GM19023 (cell line): ENCODE measurements around the gene SRBD1.

Source experiments
- ATAC-seq: cut with Tn5 transposase; IDR thresholded peaks from one replicate; pipeline ENCODE4 v1.9.1; 2021; ENCODE audit warnings: mild to moderate bottlenecking, moderate library complexity; ENCODE audit not compliant: unreplicated experiment

SRBD1 gene

GRCh38 chr2:45554742-45555140, 56.3 kb downstream of the SRBD1 start:
- no peak for ATAC-seq

GRCh38 chr2:45554073-45554741, 56.9 kb downstream of the SRBD1 start:
- no peak for ATAC-seq

- ATAC-seq: no peak
Observed at GRCh38 chr2:45551862-45552261, 59.2 kb downstream of the SRBD1 start.

- no peak for ATAC-seq
Observed at GRCh38 chr2:45545943-45546342, 65.1 kb downstream of the SRBD1 start.

GRCh38 chr2:45543257-45543656, 67.8 kb downstream of the SRBD1 start:
- ATAC-seq: no peak

- no peak for ATAC-seq
Observed at GRCh38 chr2:45542013-45542412, 69.1 kb downstream of the SRBD1 start.

- no peak for ATAC-seq
Observed at GRCh38 chr2:45541450-45541849, 69.6 kb downstream of the SRBD1 start.

- ATAC-seq: no peak
Observed at GRCh38 chr2:45540942-45541341, 70.1 kb downstream of the SRBD1 start.

GRCh38 chr2:45533771-45534170, 77.3 kb downstream of the SRBD1 start:
- no peak for ATAC-seq

GRCh38 chr2:45532181-45532580, 78.9 kb downstream of the SRBD1 start:
- no peak for ATAC-seq

GRCh38 chr2:45524016-45524415, 87.1 kb downstream of the SRBD1 start:
- ATAC-seq: no peak

- ATAC-seq: no peak
Observed at GRCh38 chr2:45518546-45518945, 92.5 kb downstream of the SRBD1 start.

GRCh38 chr2:45510701-45511420, 100.2 kb downstream of the SRBD1 start:
- ATAC-seq: no peak

- no peak for ATAC-seq
Observed at GRCh38 chr2:45506756-45507155, 104.3 kb downstream of the SRBD1 start.

GRCh38 chr2:45505138-45505537, 105.9 kb downstream of the SRBD1 start:
- ATAC-seq: no peak

GRCh38 chr2:45498661-45499550, 112.2 kb downstream of the SRBD1 start:
- ATAC-seq: no peak

GRCh38 chr2:45497355-45497754, 113.7 kb downstream of the SRBD1 start:
- peak; percentile 74 for ATAC-seq

- no peak for ATAC-seq
Observed at GRCh38 chr2:45496869-45497268, 114.2 kb downstream of the SRBD1 start.

GRCh38 chr2:45494978-45495293, 116.1 kb downstream of the SRBD1 start:
- no peak for ATAC-seq

GRCh38 chr2:45494275-45494977, 116.6 kb downstream of the SRBD1 start:
- ATAC-seq: no peak

GRCh38 chr2:45484965-45485364, 126.1 kb downstream of the SRBD1 start:
- no peak for ATAC-seq
